A673 (cell line): Measurements from ENCODE around the gene ARMC8. TPM values are rescaled to one million over a fixed set of nuclear protein-coding genes. Genes with fewer than 3 reads are reported as not detected.

Experiments
- BruUV-seq: library from RNA; stranded (reverse); fragments of 400-500 nt; replicated peaks from 2 replicates; lab custom pipeline; 2021; lab: Mats Ljungman, UMichigan
- CTCF ChIA-PET: fragments of 300-600 bp; sonication (Branson Sonifier 250); formaldehyde crosslinking; loops from one replicate; lab custom pipeline; 2022; ENCODE audit warnings: antibody characterized with exemption; lab: Charles Lee
- POLR2A ChIA-PET: fragments of 300-600 bp; sonication (Branson Sonifier 250); formaldehyde crosslinking; loops from one replicate; lab custom pipeline; 2022; ENCODE audit warnings: antibody characterized with exemption; ENCODE audit not compliant: low non-redundant PET; lab: Charles Lee
- DNase-seq: peaks from one replicate; pipeline ENCODE4 v3.0.0-alpha.2; 2015; ENCODE audit warnings: low spot score
- H3K27ac ChIP-seq: fragments of 200-600 bp; sonication (generic); 2 replicates; pipeline ENCODE4 v1.5.1; 2016; ENCODE audit warnings: mixed run types, low read depth, mild to moderate bottlenecking, mixed read lengths, antibody characterized with exemption, low read length; ENCODE audit not compliant: poor library complexity, severe bottlenecking
- H3K27me3 ChIP-seq: fragments of 200-600 bp; sonication (generic); replicated peaks from 2 replicates; pipeline ENCODE4 v1.6.1; 2017; ENCODE audit warnings: mixed run types, low read depth, mild to moderate bottlenecking, mixed read lengths, antibody characterized with exemption, low read length; ENCODE audit not compliant: insufficient read depth, poor library complexity
- H3K36me3 ChIP-seq: fragments of 200-600 bp; sonication (generic); 2 replicates; pipeline ENCODE4 v1.6.1; 2016; ENCODE audit warnings: mixed run types, mild to moderate bottlenecking, mixed read lengths, antibody characterized with exemption, low read length; ENCODE audit not compliant: insufficient read depth, poor library complexity, severe bottlenecking
- H3K4me1 ChIP-seq: fragments of 200-600 bp; sonication (generic); 2 replicates; pipeline ENCODE4 v1.6.1; 2017; ENCODE audit warnings: mixed run types, mild to moderate bottlenecking, mixed read lengths, antibody characterized with exemption, low read length; ENCODE audit not compliant: insufficient read depth, poor library complexity, severe bottlenecking
- H3K4me3 ChIP-seq: fragments of 200-600 bp; sonication (generic); 2 replicates; pipeline ENCODE4 v1.5.1; 2016; ENCODE audit warnings: low read depth, mixed run types, mild to moderate bottlenecking, mixed read lengths, low read length; ENCODE audit not compliant: poor library complexity, severe bottlenecking
- H3K9me3 ChIP-seq: fragments of 200-600 bp; sonication (generic); 2 replicates; pipeline ENCODE4 v1.6.1; 2016; ENCODE audit warnings: mixed run types, low read depth, mild to moderate bottlenecking, mixed read lengths, antibody characterized with exemption, low read length; ENCODE audit not compliant: poor library complexity, severe bottlenecking
- EZH2 ChIP-seq: fragments of 200-600 bp; sonication (generic); IDR thresholded peaks from 2 replicates; pipeline ENCODE4 v1.6.1; 2017; ENCODE audit warnings: borderline replicate concordance, low read depth, mild to moderate bottlenecking, mixed read lengths, antibody characterized with exemption, low read length; ENCODE audit not compliant: poor library complexity, severe bottlenecking
- intact Hi-C: fragments of 100-400 bp; cut with micrococcal nuclease; formaldehyde crosslinking; loops from one replicate; pipeline ENCODE4 v1.10.0; 2022; ENCODE audit not compliant: unreplicated experiment
- total RNA-seq: library from RNA; stranded (reverse); gene quantifications from 2 replicates; pipeline ENCODE4 v1.2.3, GENCODE V29; 2021
- TF ChIP-seq, protein P1 (sequence below): fragments of 300-800, 200-600 bp; sonication (generic); conservative IDR thresholded peaks from 2 replicates; pipeline ENCODE4 v1.5.1; 2017; ENCODE audit warnings: low read depth, mild to moderate bottlenecking, antibody characterized with exemption, low read length, moderate library complexity, mixed read lengths

ARMC8 gene
- total RNA-seq, 1 experiment from 2014 or later = 55.8 TPM

DNA sequence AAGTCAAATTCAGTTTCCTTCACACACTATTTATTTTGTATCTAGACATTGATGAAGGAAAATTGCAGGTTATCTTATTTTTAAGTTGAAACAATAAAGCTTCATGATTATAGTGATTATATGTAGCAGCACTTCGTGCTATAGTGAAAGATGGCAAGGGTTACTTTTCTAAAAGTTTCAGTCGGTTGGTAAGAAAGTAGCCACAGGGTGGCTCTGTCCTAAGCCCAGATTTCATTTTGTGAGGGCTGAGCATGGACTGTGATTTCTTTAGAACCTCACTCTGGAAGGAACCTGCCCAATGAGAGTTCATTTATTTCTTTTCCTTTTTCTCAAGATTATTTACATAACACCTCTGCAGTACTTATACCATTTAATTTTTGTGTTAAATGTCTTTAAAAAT lies 76.0 kb downstream of the ARMC8 start:
- BruUV-seq = no TSS peak
- no peak for DNase-seq
- no peak overlapping the region for H3K27ac ChIP-seq
- no peaks in the 10 kb centered on the region for H3K27me3 ChIP-seq
- TF ChIP-seq EZH2 = no peak
- TF ChIP-seq, protein P1, sequence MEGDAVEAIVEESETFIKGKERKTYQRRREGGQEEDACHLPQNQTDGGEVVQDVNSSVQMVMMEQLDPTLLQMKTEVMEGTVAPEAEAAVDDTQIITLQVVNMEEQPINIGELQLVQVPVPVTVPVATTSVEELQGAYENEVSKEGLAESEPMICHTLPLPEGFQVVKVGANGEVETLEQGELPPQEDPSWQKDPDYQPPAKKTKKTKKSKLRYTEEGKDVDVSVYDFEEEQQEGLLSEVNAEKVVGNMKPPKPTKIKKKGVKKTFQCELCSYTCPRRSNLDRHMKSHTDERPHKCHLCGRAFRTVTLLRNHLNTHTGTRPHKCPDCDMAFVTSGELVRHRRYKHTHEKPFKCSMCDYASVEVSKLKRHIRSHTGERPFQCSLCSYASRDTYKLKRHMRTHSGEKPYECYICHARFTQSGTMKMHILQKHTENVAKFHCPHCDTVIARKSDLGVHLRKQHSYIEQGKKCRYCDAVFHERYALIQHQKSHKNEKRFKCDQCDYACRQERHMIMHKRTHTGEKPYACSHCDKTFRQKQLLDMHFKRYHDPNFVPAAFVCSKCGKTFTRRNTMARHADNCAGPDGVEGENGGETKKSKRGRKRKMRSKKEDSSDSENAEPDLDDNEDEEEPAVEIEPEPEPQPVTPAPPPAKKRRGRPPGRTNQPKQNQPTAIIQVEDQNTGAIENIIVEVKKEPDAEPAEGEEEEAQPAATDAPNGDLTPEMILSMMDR = no peak
- no peak overlapping the region for H3K4me3 ChIP-seq
- POLR2A ChIA-PET = no interaction called here
- no peaks in the 10 kb centered on the region for H3K36me3 ChIP-seq
- intact Hi-C loops = no loop called here
- CTCF ChIA-PET = no interaction called here
- H3K4me1 ChIP-seq = no peaks in the 10 kb centered on the region
- no peaks in the 10 kb centered on the region for H3K9me3 ChIP-seq

DNA sequence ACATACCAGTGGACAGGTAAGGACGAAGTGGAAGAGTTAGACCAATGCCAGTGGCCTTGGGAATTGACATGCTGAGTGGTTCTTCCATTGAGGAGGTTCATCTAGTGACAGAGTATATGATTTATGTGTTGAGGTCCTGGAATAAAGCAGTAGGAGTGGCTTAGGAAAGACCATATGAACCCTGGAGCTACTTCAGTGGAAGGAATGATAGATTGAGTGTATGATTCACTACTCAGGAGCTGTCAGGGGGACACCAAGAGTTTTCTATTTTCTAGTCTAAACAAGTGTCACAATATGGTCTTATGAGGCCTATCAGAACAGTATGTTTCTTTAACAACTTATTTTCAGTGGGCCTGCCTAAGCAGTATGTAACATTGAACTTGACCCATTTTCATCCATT lies 78.6 kb downstream of the ARMC8 start:
- Histone ChIP-seq H3K4me1 (no peaks in the 10 kb centered on the region), H3K9me3 (no peaks in the 10 kb centered on the region), H3K4me3 (no peak overlapping the region), H3K36me3 (no peaks in the 10 kb centered on the region), H3K27ac (no peak overlapping the region), H3K27me3 (no peaks in the 10 kb centered on the region)
- no peak for DNase-seq
- intact Hi-C loops = no loop called here
- ChIA-PET POLR2A (no interaction called here), CTCF (no interaction called here)
- TF ChIP-seq, protein P1 = no peak
- TF ChIP-seq EZH2 = no peak
- no TSS peak for BruUV-seq

DNA sequence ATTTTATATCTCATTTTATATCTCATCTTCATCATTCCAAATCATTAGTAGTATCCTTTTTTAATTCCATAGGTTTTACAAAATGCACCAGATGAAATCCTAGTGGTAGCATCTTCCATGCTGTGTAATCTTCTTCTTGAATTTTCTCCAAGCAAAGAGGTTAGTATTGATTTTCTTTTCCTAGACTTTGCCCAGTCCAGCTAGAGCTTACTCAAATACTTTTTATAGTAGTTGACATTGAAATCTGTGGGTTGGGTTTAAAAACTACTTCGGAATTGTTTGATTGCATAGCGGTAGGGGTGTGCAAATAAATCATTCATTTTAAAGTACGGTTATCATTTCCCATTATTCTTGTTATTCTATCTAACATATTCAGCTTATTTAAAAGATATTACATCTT lies 80.0 kb downstream of the ARMC8 start:
- TF ChIP-seq, protein P1 = no peak
- TF ChIP-seq EZH2 = no peak
- H3K27me3 ChIP-seq = no peaks in the 10 kb centered on the region
- H3K4me3 ChIP-seq = no peak overlapping the region
- no peak for DNase-seq
- no peaks in the 10 kb centered on the region for H3K9me3 ChIP-seq
- ChIA-PET POLR2A (no interaction called here), CTCF (no interaction called here)
- H3K27ac ChIP-seq = no peak overlapping the region
- intact Hi-C loops = no loop called here
- no peaks in the 10 kb centered on the region for H3K36me3 ChIP-seq
- no peaks in the 10 kb centered on the region for H3K4me1 ChIP-seq
- no TSS peak for BruUV-seq
